ENCODE results near the gene RNASEL. TPM values are rescaled to one million over a fixed set of nuclear protein-coding genes. Genes with fewer than 3 reads are reported as not detected.

The RNASEL gene
- total and polyA plus RNA-seq, 2 experiments from 2014 or later: 0.37 to 0.94 TPM

- Mint-ChIP-seq H3K27me3 (ENCODE audit: insufficient read depth, low read depth, poor library complexity) (peaks cover 4% of the 10 kb centered on the region), H3K9me3 (no peaks in the 10 kb centered on the region), H3K36me3 (ENCODE audit: low read depth) (no peaks in the 10 kb centered on the region), H3K4me1 (peaks cover 4% of the 10 kb centered on the region), H3K4me3 (no peak overlapping the region), H3K27ac (no peak overlapping the region)
- no peak overlapping the region for H3K4me2 ChIP-seq
- peaks cover 7% of the 10 kb centered on the region; the same call in 1 of the 2 replicates for H3K27me3 ChIP-seq (ENCODE audit: insufficient read depth)
- no peak for DNase-seq (ENCODE audit: low spot score)
- peaks cover 18% of the 10 kb centered on the region for H3K4me1 ChIP-seq (ENCODE audit: insufficient read depth)
- H3K9me2 ChIP-seq (ENCODE audit: insufficient read depth): no peaks in the 10 kb centered on the region
- TF ChIP-seq POLR2AphosphoS5 (IDR thresholded peaks at IDR 0.05; ENCODE audit: low read depth) (no peak), ZNF331 (CRISPR knock-in tag; IDR thresholded peaks at IDR 0.05; ENCODE audit: low read depth) (no peak), NANOG (IDR thresholded peaks at IDR 0.05; ENCODE audit: borderline replicate concordance) (no peak), ZNF462 (CRISPR knock-in tag; IDR thresholded peaks at IDR 0.05) (no peak), STAT1 (IDR thresholded peaks at IDR 0.05; ENCODE audit: unreplicated experiment) (no peak)
- 0 out of 2 replicates have a peak, but pooled peaks cover 3% of the 10 kb centered on the region for H3F3A ChIP-seq (replicated peaks; ENCODE audit: low read depth)
- peaks cover 6% of the 10 kb centered on the region; the same call in 1 of the 2 replicates for H4K20me1 ChIP-seq (replicated peaks; ENCODE audit: insufficient read depth)
- peaks cover 18% of the 10 kb centered on the region for H3K36me3 ChIP-seq (ENCODE audit: insufficient read depth)
- peaks cover 13% of the 10 kb centered on the region for H3K79me2 ChIP-seq (replicated peaks; ENCODE audit: insufficient read depth)
- H2AFZ ChIP-seq: no peak overlapping the region
- no peak for ATAC-seq
- H3K27ac ChIP-seq (ENCODE audit: low read depth): no peak overlapping the region
- H3K4me3 ChIP-seq: no peak overlapping the region
These were observed 9.2 kb upstream of the RNASEL start for GRCh38 chr1:182598296-182598695.

GRCh38 chr1:182596934-182597333 lies 7.9 kb upstream of the RNASEL start:
- 0 out of 2 replicates have a peak, but pooled peaks cover 3% of the 10 kb centered on the region for H3F3A ChIP-seq (replicated peaks; ENCODE audit: low read depth)
- H4K20me1 ChIP-seq (replicated peaks; ENCODE audit: insufficient read depth): peaks cover 6% of the 10 kb centered on the region; the same call in 1 of the 2 replicates
- no peaks in the 10 kb centered on the region for H3K27me3 Mint-ChIP-seq (ENCODE audit: insufficient read depth, low read depth, poor library complexity)
- H3K9me2 ChIP-seq (ENCODE audit: insufficient read depth): no peaks in the 10 kb centered on the region
- no peaks in the 10 kb centered on the region for H3K27me3 ChIP-seq (ENCODE audit: insufficient read depth)
- no peaks in the 10 kb centered on the region for H3K9me3 Mint-ChIP-seq
- ATAC-seq (no peak), DNase-seq (ENCODE audit: low spot score) (no peak)
- no peak overlapping the region for H3K4me2 ChIP-seq
- H3K36me3 Mint-ChIP-seq (ENCODE audit: low read depth): no peaks in the 10 kb centered on the region
- H3K4me3 ChIP-seq: no peak overlapping the region
- H3K27ac Mint-ChIP-seq: no peak overlapping the region
- H2AFZ ChIP-seq: no peak overlapping the region
- no peak overlapping the region for H3K27ac ChIP-seq (ENCODE audit: low read depth)
- H3K4me3 Mint-ChIP-seq: no peak overlapping the region
- H3K79me2 ChIP-seq (replicated peaks; ENCODE audit: insufficient read depth): peaks cover 5% of the 10 kb centered on the region
- peaks cover 18% of the 10 kb centered on the region for H3K36me3 ChIP-seq (ENCODE audit: insufficient read depth)
- peaks cover 4% of the 10 kb centered on the region for H3K4me1 Mint-ChIP-seq
- peaks cover 4% of the 10 kb centered on the region for H3K4me1 ChIP-seq (ENCODE audit: insufficient read depth)
- TF ChIP-seq EZH2phosphoT487 (IDR thresholded peaks at IDR 0.05; ENCODE audit: unreplicated experiment) (no peak), JUNB (IDR thresholded peaks at IDR 0.05; ENCODE audit: unreplicated experiment) (no peak), ZNF331 (CRISPR knock-in tag; IDR thresholded peaks at IDR 0.05; ENCODE audit: low read depth) (no peak), REST (IDR thresholded peaks at IDR 0.05; ENCODE audit: unreplicated experiment) (no peak), STAT1 (IDR thresholded peaks at IDR 0.05; ENCODE audit: unreplicated experiment) (no peak), ZNF114 (CRISPR knock-in tag; IDR thresholded peaks at IDR 0.05) (no peak), POLR2AphosphoS5 (IDR thresholded peaks at IDR 0.05; ENCODE audit: low read depth) (no peak)

Data from GM23338 (cell line).